ENCODE data around the gene CTNNBL1. TPM values are rescaled to one million over a fixed set of nuclear protein-coding genes. Genes with fewer than 3 reads are reported as not detected.

The CTNNBL1 gene
- total RNA-seq, 4 donors from 2014 or later: 35.9 to 53.1 (median 39.2) TPM

DNA sequence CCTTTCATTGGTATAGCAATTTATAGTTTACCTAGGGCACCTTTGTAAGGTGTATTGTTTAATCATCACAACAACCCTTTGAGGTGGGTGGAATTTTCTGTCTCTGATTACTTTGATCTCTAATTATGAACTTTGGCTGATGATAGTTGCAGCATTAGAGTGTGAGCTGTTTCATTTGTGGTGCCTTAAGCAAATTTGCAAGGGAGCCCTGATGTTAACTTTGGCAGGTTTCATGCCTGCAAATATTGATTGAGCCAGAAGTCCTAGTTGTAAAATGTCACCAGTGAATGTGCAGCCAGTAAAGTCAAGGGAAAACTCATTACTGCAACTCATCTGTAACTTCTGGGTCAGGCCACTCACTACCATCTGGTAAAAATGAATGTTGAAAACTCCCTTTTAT is 29.8 kb downstream of the CTNNBL1 start:
- TF ChIP-seq, protein P1, sequence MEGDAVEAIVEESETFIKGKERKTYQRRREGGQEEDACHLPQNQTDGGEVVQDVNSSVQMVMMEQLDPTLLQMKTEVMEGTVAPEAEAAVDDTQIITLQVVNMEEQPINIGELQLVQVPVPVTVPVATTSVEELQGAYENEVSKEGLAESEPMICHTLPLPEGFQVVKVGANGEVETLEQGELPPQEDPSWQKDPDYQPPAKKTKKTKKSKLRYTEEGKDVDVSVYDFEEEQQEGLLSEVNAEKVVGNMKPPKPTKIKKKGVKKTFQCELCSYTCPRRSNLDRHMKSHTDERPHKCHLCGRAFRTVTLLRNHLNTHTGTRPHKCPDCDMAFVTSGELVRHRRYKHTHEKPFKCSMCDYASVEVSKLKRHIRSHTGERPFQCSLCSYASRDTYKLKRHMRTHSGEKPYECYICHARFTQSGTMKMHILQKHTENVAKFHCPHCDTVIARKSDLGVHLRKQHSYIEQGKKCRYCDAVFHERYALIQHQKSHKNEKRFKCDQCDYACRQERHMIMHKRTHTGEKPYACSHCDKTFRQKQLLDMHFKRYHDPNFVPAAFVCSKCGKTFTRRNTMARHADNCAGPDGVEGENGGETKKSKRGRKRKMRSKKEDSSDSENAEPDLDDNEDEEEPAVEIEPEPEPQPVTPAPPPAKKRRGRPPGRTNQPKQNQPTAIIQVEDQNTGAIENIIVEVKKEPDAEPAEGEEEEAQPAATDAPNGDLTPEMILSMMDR (IDR thresholded peaks at IDR 0.05; ENCODE audit: low read depth): no peak

DNA sequence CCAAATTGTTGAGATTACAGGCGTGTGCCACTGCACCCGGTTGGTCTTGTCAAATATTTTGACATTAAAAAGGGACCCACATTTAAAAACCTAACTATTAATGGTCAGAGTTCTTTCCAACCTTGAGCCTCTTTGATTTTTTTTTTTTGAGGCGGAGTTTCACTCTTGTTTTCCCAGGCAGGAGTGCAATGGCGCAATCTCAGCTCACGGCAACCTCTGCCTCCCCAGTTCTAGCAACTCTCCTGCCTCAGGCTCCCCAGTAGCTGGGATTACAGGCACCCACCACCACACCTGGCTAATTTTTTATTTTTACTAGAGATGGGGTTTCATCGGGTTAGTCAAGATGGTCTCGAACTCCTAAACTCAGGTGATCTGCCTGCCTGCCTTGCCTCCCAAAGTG is 31.3 kb downstream of the CTNNBL1 start:
- TF ChIP-seq, protein P1 (IDR thresholded peaks at IDR 0.05; ENCODE audit: low read depth): no peak

DNA sequence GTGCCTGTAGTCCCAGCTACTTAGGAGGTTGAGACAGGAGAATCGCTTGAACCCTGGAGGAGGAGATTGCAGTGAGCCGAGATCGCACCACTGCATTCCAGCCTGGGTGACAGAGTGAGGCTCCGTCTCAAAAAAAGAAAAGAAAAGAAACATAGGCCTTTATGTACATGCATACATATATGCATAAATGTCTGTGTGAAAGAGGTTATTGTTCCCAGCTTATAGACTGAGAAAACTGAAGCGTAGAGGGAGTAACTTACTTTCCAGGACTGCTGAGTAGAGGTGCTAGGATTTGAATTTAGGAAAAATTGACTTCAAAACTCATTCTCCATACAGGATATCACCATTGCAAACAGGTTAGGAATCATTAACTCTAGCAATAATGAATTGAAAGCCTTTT is 32.0 kb downstream of the CTNNBL1 start:
- TF ChIP-seq, protein P1 (IDR thresholded peaks at IDR 0.05; ENCODE audit: low read depth): no peak

DNA sequence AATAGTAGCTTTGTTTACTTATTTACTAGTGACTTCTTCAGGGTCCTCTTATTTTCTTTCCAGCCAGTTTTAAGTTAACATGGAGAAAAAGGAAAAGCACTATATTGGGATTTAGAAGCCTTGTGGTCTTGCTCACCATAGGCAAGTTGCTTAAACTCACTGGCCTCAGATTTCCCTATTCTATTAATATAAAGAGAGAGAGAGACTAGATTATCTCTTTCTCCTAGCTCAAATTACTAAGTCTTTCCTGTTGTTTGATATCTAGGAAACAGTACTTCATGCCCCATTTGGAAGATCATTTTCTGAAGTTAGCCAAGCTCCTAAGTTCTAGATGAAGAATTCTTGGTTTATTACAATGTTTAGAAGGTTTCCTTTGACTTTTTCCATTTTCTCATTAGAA is 32.5 kb downstream of the CTNNBL1 start:
- TF ChIP-seq, protein P1 (IDR thresholded peaks at IDR 0.05; ENCODE audit: low read depth): no peak

DNA sequence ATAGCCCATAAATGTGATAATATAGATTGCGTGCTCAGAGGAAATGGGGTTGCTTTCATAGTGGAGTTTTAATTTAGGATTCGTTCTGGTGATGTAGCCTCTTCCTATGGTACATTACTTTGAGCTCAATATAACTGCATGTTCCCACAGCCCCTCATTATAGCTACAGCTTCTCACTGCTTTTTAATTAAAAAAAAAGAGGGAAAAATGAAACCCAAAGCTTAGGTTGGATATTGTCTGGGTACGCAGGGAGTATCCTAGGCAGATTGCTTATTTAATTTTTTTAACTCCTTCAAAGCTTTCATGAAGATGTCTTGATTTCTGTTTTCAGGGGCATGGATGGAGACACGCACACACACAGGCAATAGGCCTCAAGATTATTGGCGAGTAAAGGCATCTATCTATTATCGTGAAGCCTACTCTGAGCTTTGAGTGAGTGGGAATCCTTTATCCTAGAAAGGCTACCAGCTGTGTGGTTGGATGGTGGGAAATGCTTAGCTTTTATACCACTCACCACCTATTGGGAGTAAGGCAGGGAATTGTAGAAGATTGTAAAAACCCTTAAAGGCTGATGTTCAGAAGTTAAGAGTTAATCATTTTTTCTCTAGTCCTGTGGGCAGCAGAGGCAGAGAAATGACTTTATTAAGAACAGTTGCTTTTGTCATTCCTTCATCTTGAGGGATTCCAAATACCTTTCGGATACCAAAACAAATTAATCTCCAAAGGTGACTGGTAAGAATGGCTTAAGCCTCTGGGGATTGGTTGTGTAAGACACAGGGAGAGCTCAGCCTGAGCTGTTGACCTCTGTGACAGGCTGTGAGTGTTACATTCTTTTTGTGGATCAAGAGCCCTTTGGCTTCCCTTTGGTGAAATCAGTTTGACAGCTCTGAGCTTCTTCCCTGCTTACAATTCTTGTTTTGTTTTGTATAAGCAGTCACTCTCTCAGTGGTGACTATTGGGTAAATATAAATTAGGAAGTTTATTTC is 33.4 kb downstream of the CTNNBL1 start:
- TF ChIP-seq, protein P1 (IDR thresholded peaks at IDR 0.05; ENCODE audit: low read depth): no peak

DNA sequence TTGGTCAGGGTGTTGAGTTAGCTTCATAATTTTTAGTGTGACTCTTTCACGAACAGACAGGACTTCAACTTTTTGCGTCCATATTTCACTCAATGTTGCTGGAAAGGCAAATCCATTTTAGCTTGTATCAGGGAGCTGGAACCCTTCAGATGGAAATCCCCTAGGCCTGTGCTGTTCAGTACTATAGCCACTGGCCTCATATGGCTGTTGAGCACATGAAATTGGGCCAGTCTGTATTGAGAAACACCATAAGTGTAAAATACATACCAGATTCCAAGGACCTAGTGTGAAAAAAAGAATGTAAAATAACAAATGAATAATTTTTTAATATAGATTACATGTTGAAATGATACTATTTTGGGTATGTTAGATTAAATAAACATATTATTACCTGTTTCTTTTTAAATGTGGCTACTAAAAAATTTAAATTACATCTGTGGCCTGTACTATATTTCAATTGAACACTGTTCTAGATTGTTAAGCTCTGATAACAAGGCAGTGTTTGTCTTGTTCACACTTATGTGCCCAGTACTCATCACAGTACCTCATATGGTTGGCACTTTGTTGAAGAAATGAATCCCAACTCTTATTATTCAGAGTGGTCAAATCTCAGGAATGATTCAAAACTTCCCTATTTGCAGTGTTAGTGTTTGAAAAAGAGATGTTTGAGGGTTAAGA is 34.3 kb downstream of the CTNNBL1 start:
- TF ChIP-seq, protein P1 (IDR thresholded peaks at IDR 0.05; ENCODE audit: low read depth): no peak

DNA sequence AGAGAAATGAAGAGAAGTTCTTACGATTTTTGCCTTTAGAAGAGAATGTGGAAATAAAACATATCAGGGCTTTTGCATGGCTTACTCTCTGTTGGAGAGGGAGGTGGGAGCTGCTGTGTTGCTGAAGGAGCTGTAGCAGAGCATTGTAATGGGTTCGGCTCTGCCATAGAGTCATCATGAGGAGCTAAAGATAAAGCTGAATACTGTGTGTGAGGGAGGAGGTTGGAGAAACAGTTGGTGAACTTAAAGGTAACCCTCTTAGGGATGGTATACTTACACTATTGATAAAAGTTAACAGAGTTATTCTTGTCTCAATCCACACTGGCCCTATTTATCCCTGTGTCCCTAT is 34.8 kb downstream of the CTNNBL1 start:
- TF ChIP-seq, protein P1 (IDR thresholded peaks at IDR 0.05; ENCODE audit: low read depth): no peak

Data from subcutaneous adipose tissue (tissue), 4 donors.